Activated CD4-positive, CD25-positive, alpha-beta regulatory T cell treated with anti-CD3 and anti-CD28 coated beads, Interleukin-2, amount 50 U/mL, for 24 hours (primary cell): ENCODE results near the gene OCLN.
"Not testable (repeated sequence)": the region's sequence is repeated elsewhere in the genome, so short reads cannot be mapped to it uniquely, and the experiment has no call there.

Experiments used
- ATAC-seq, 2 donors: fragments of 150-1000 bp; cut with Tn5 transposase; one replicate each; pipeline ENCODE4 v1.10.0; 2021; ENCODE audit warnings: mild to moderate bottlenecking in 1 of 2, moderate library complexity in 1 of 2

OCLN gene

GRCh38 chr5:69491838-69492390 is 676 bp upstream of the OCLN start:
- ATAC-seq = no peak

GRCh38 chr5:69492923-69493395 is 369 bp downstream of the OCLN start:
- ATAC-seq = no peak

- ATAC-seq = peak in 1 of 2 donors; percentile 28
Observed at GRCh38 chr5:69493396-69494133, 975 bp downstream of the OCLN start.

GRCh38 chr5:69494452-69494851 is 1.9 kb downstream of the OCLN start:
- ATAC-seq = no peak

GRCh38 chr5:69497006-69497520 is 4.5 kb downstream of the OCLN start:
- no peak for ATAC-seq

- no peak for ATAC-seq
Observed at GRCh38 chr5:69498384-69498783, 5.8 kb downstream of the OCLN start.

GRCh38 chr5:69502367-69502766 is 9.8 kb downstream of the OCLN start:
- ATAC-seq = no peak

- ATAC-seq = no peak
Observed at GRCh38 chr5:69502767-69503488, 10.3 kb downstream of the OCLN start.

- ATAC-seq = no peak
Observed at GRCh38 chr5:69504036-69504435, 11.4 kb downstream of the OCLN start.

GRCh38 chr5:69505306-69505705 is 12.7 kb downstream of the OCLN start:
- no peak for ATAC-seq

- ATAC-seq = no peak
Observed at GRCh38 chr5:69509212-69509611, 16.6 kb downstream of the OCLN start.

GRCh38 chr5:69510694-69511093 is 18.1 kb downstream of the OCLN start:
- no peak for ATAC-seq

GRCh38 chr5:69512740-69513260 is 20.2 kb downstream of the OCLN start:
- ATAC-seq = no peak

GRCh38 chr5:69515570-69515969 is 23.0 kb downstream of the OCLN start:
- not testable (repeated sequence) for ATAC-seq

GRCh38 chr5:69516769-69517168 is 24.2 kb downstream of the OCLN start:
- no peak for ATAC-seq

GRCh38 chr5:69517763-69518212 is 25.2 kb downstream of the OCLN start:
- ATAC-seq = no peak

- ATAC-seq = no peak
Observed at GRCh38 chr5:69519285-69519684, 26.7 kb downstream of the OCLN start.

- no peak for ATAC-seq
Observed at GRCh38 chr5:69522035-69522434, 29.4 kb downstream of the OCLN start.

- no peak for ATAC-seq
Observed at GRCh38 chr5:69525490-69525889, 32.9 kb downstream of the OCLN start.

GRCh38 chr5:69526660-69527059 is 34.1 kb downstream of the OCLN start:
- no peak for ATAC-seq

- no peak for ATAC-seq
Observed at GRCh38 chr5:69527128-69527770, 34.7 kb downstream of the OCLN start.

GRCh38 chr5:69528035-69528434 is 35.4 kb downstream of the OCLN start:
- ATAC-seq = no peak

- no peak for ATAC-seq
Observed at GRCh38 chr5:69528609-69529008, 36.0 kb downstream of the OCLN start.
